Parathyroid adenoma (tissue), 2 donors: ENCODE data around the gene RDH13.
"Not testable (repeated sequence)": the region's sequence is repeated elsewhere in the genome, so short reads cannot be mapped to it uniquely, and the experiment has no call there.

Experiments
- H2AFZ ChIP-seq: fragments of 300-600 bp; sonication (generic); one replicate; pipeline ENCODE4 v1.7.0; 2017; ENCODE audit warnings: antibody characterized with exemption, mild to moderate bottlenecking
- H3K27ac ChIP-seq: fragments of 300-600 bp; sonication (generic); one replicate; pipeline ENCODE4 v1.7.0; 2017
- H3K27me3 ChIP-seq: fragments of 300-600 bp; sonication (generic); one replicate; pipeline ENCODE4 v1.7.0; 2017; ENCODE audit warnings: low read length; ENCODE audit not compliant: control insufficient read depth, insufficient read depth
- H3K36me3 ChIP-seq: fragments of 300-600 bp; sonication (generic); one replicate; pipeline ENCODE4 v1.7.0; 2017; ENCODE audit warnings: low read length; ENCODE audit not compliant: control insufficient read depth, insufficient read depth
- H3K4me1 ChIP-seq: fragments of 300-600 bp; sonication (generic); one replicate; pipeline ENCODE4 v1.7.0; 2017; ENCODE audit warnings: control low read depth
- H3K4me2 ChIP-seq: fragments of 300-600 bp; sonication (generic); one replicate; pipeline ENCODE4 v1.7.0; 2017; ENCODE audit warnings: low read length
- H3K4me3 ChIP-seq: fragments of 300-600 bp; sonication (generic); one replicate; pipeline ENCODE4 v1.7.0; 2017; ENCODE audit warnings: low read depth, low read length
- H3K79me2 ChIP-seq: fragments of 300-600 bp; sonication (generic); one replicate; pipeline ENCODE4 v1.7.0; 2017; ENCODE audit warnings: control low read depth
- H3K9ac ChIP-seq: fragments of 300-600 bp; sonication (generic); one replicate; pipeline ENCODE4 v1.7.0; 2017; ENCODE audit warnings: mild to moderate bottlenecking
- H3K9me3 ChIP-seq: fragments of 300-600 bp; sonication (generic); one replicate; pipeline ENCODE4 v1.7.0; 2017; ENCODE audit warnings: low read length; ENCODE audit not compliant: control insufficient read depth
- TF ChIP-seq, protein P1 (sequence below): fragments of 300-600 bp; sonication (generic); IDR thresholded peaks from one replicate; pipeline ENCODE4 v1.7.0; 2017; ENCODE audit warnings: antibody characterized with exemption, mild to moderate bottlenecking
- donor health status: primary hyperparathyroidism.

The RDH13 gene

DNA sequence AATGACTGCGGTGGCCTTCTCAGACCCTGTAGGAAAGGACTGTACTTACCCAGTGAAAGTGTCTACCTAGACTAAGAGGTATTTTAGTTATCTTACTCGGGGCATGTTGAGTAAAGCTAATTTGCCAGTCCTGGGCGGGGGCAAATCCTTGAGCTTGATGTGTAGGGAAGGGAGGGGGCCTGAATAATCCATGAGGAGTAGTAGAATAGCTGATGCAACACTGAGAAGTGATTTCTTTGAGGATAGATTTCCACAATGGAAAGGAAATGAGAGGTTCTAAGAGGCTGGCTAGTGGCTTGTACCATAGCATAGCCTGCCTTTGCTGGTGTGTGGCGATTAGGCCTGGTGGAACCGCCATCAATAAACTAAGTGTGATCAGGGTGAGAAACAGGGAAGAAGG lies 54.8 kb downstream of the RDH13 start:
- not testable (repeated sequence) for H3K27ac ChIP-seq, H3K4me2 ChIP-seq, H3K79me2 ChIP-seq, H3K9me3 ChIP-seq, H2AFZ ChIP-seq, H3K36me3 ChIP-seq, H3K4me3 ChIP-seq, H3K9ac ChIP-seq, H3K27me3 ChIP-seq, H3K4me1 ChIP-seq

DNA sequence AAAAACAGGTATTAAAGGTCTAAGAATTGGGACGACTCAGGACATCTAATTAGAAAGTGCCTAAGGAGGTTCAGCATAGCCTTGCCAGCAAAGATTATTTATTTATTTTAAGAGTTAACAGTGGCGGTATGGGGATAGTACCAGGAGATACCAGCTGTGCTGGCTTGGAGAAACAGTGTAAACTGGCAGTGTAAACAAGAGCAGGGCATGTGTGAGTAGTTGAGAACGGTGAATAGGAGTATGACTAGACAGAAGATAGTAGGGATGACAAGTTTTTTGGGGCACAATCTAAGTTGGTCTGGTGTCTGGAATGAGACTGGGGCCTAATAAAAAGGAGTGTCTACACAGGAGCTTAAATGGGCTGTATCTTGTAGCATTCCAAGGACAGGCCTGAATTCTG lies 55.4 kb downstream of the RDH13 start:
- H2AFZ ChIP-seq, H3K4me1 ChIP-seq, H3K27ac ChIP-seq, H3K9me3 ChIP-seq, H3K79me2 ChIP-seq, H3K9ac ChIP-seq, H3K4me2 ChIP-seq, H3K27me3 ChIP-seq, H3K36me3 ChIP-seq, H3K4me3 ChIP-seq: not testable (repeated sequence)

DNA sequence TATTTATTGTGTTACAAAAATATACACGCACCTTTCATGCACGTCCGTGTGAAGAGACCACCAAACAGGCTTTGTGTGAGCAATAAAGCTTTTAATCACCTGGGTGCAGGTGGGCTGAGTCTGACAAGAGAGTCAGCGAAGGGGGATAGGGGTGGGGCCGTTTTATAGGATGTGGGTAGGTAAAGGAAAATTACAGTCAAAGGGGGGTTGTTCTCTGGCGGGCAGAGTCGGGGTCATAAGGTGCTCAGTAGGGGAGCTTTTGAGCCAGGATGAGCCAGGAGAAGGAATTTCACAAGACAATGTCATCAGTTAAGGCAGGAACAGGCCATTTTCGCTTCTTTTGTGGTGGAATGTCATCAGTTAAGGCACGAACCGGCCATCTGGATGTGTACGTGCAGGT lies 56.2 kb downstream of the RDH13 start:
- H3K27ac ChIP-seq, H3K36me3 ChIP-seq, H2AFZ ChIP-seq, H3K79me2 ChIP-seq, H3K9ac ChIP-seq, H3K27me3 ChIP-seq, H3K4me3 ChIP-seq, H3K9me3 ChIP-seq, H3K4me1 ChIP-seq, H3K4me2 ChIP-seq: not testable (repeated sequence)

DNA sequence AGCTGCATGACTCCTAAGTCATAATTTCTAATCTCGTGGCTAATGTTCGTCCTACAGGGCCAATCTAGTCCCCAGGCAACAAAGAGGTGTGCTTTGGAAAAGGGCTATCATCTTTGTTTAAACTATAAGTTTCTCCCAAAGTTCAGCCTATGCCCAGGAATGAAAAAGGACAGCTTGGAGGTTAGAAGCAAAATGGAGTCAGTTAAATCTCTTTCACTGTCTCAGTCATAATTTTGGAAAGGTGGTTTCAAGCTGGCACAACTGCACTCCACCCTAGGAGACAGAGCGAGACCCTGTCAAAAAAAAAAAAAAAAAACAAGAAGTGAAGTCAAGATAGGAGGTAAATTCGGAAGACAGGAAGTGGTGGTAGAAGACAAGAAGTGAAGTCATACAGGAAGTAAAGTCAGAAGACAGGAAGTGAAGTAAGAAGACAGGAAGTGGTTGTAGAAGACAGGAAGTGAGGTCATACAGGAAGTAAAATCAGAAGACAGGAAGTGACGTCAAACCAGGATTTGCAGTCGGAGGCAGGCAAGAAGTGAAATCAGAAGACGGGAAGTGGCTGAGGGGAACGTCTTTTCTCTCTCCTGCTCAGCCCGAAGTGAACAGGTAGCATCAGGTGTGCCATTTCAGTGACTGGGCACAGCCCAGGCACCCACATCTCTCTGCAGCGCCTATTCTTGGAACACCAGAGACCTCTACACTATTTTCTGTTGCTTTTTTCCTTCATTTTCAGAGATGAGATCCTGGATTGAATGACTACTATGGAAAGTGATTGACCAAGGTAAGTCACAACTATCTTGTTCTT lies 57.1 kb downstream of the RDH13 start:
- H2AFZ ChIP-seq, result no peak overlapping the region
- no peak overlapping the region for H3K4me2 ChIP-seq
- H3K79me2 ChIP-seq, result no peaks in the 10 kb centered on the region
- H3K9ac ChIP-seq, result no peak overlapping the region
- TF ChIP-seq, protein P1, sequence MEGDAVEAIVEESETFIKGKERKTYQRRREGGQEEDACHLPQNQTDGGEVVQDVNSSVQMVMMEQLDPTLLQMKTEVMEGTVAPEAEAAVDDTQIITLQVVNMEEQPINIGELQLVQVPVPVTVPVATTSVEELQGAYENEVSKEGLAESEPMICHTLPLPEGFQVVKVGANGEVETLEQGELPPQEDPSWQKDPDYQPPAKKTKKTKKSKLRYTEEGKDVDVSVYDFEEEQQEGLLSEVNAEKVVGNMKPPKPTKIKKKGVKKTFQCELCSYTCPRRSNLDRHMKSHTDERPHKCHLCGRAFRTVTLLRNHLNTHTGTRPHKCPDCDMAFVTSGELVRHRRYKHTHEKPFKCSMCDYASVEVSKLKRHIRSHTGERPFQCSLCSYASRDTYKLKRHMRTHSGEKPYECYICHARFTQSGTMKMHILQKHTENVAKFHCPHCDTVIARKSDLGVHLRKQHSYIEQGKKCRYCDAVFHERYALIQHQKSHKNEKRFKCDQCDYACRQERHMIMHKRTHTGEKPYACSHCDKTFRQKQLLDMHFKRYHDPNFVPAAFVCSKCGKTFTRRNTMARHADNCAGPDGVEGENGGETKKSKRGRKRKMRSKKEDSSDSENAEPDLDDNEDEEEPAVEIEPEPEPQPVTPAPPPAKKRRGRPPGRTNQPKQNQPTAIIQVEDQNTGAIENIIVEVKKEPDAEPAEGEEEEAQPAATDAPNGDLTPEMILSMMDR, result no peak
- H3K27me3 ChIP-seq, result no peaks in the 10 kb centered on the region
- H3K27ac ChIP-seq, result no peak overlapping the region
- H3K4me3 ChIP-seq, result no peak overlapping the region
- H3K9me3 ChIP-seq, result no peaks in the 10 kb centered on the region
- no peaks in the 10 kb centered on the region for H3K36me3 ChIP-seq
- H3K4me1 ChIP-seq, result no peaks in the 10 kb centered on the region

DNA sequence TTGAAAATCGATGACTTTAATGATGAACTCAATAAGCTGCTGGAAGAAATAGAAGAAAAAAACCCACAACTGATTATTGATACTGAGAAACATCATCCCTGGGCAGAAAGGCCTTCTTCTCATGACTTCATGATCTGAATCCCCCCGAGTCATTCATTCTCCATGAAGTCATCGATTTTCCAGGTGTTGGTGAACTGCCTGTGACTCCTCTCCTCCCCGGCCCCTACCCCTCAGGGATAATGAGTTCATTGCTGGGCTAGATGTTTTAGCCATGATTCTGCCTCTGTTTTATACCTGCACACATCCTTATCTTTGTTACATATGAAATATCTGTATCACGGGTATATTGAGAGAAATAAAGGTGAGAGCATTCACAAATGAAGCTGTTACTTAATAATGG lies 62.2 kb downstream of the RDH13 start:
- no peaks in the 10 kb centered on the region for H3K4me1 ChIP-seq
- no peak overlapping the region for H2AFZ ChIP-seq
- no peaks in the 10 kb centered on the region for H3K27me3 ChIP-seq
- no peaks in the 10 kb centered on the region for H3K9me3 ChIP-seq
- TF ChIP-seq, protein P1, result no peak
- no peak overlapping the region for H3K9ac ChIP-seq
- H3K79me2 ChIP-seq, result no peaks in the 10 kb centered on the region
- H3K4me3 ChIP-seq, result no peak overlapping the region
- H3K36me3 ChIP-seq, result no peaks in the 10 kb centered on the region
- no peak overlapping the region for H3K27ac ChIP-seq
- H3K4me2 ChIP-seq, result no peak overlapping the region

DNA sequence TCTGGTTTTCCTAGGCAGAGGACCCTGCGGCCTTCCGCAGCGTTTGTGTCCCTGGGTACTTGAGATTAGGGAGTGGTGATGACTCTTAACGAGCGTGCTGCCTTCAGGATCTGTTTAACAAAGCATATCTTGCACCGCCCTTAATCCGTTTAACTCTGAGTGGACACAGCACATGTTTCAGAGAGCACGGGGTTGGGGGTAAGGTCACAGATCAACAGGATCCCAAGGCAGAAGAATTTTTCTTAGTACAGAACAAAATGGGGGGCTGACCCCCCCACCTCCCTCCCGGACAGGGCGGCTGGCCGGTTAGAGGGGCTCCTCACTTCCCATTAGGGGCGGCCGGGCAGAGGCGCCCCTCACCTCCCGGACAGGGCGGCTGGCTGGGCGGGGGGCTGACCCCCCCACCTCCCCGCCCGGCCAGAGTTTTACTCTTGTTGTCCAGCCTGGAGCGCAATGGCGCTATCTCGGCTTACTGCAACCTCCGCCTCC lies 64.2 kb downstream of the RDH13 start:
- H2AFZ ChIP-seq, H3K79me2 ChIP-seq: not testable (repeated sequence)

More for the DNA sequence above, 64.2 kb downstream of the RDH13 start:
- H3K4me1 ChIP-seq, H3K4me2 ChIP-seq, H3K27ac ChIP-seq, H3K36me3 ChIP-seq, H3K27me3 ChIP-seq, H3K9me3 ChIP-seq, H3K4me3 ChIP-seq, H3K9ac ChIP-seq: not testable (repeated sequence)
